GM11168 (cell line): ENCODE data around the gene TSPAN31.

Experiments used
- in situ Hi-C: fragments of 300-500 bp; cut with MboI; formaldehyde crosslinking; loops from one replicate; pipeline ENCODE4 v1.12.0; 2022; ENCODE audit warnings: low sequenced_read_pairs; ENCODE audit not compliant: unreplicated experiment

TSPAN31 gene

GRCh38 chr12:57779736-57780135 lies 34.9 kb downstream of the TSPAN31 start:
- in situ Hi-C loops, result no loop called here

- in situ Hi-C loops, result no loop called here
These were observed 35.6 kb downstream of the TSPAN31 start for GRCh38 chr12:57780284-57780897.

GRCh38 chr12:57781244-57781643 lies 36.4 kb downstream of the TSPAN31 start:
- in situ Hi-C loops, result no loop called here

- in situ Hi-C loops, result no loop called here
These were observed 37.0 kb downstream of the TSPAN31 start for GRCh38 chr12:57781801-57782200.

GRCh38 chr12:57782243-57782607 lies 37.4 kb downstream of the TSPAN31 start:
- in situ Hi-C loops, result no loop called here

GRCh38 chr12:57782608-57783465 lies 38.0 kb downstream of the TSPAN31 start, which contains the start of gene TSFM:
Gene TSFM, plus strand, starts transcription at chr12:57782787. Its CDS starts 15 bp downstream, at chr12:57782802.
- in situ Hi-C loops, result no loop called here

- in situ Hi-C loops, result no loop called here
These were observed 38.6 kb downstream of the TSPAN31 start for GRCh38 chr12:57783466-57783801.

GRCh38 chr12:57783861-57784260 lies 39.0 kb downstream of the TSPAN31 start:
- in situ Hi-C loops, result no loop called here

- in situ Hi-C loops, result no loop called here
These were observed 49.1 kb downstream of the TSPAN31 start for GRCh38 chr12:57793920-57794319.

GRCh38 chr12:57795354-57795753 lies 50.5 kb downstream of the TSPAN31 start:
- in situ Hi-C loops, result no loop called here

- in situ Hi-C loops, result no loop called here
These were observed 52.2 kb downstream of the TSPAN31 start for GRCh38 chr12:57796996-57797395.

- in situ Hi-C loops, result no loop called here
These were observed 53.1 kb downstream of the TSPAN31 start for GRCh38 chr12:57797933-57798332.
